Activated CD4-positive, alpha-beta T cell treated with anti-CD3 and anti-CD28 coated beads for 36 hours (primary cell): ENCODE measurements around the gene RPS6KA4. TPM values are rescaled to one million over a fixed set of nuclear protein-coding genes. Genes with fewer than 3 reads are reported as not detected.

ENCODE experiments used
- ATAC-seq: fragments of 200-7000 bp; cut with Tn5 transposase; one replicate; pipeline ENCODE4 v1.10.0; 2021; ENCODE audit warnings: mild to moderate bottlenecking, moderate library complexity
- CTCF ChIA-PET: fragments of 350-600 bp; sonication (Branson Sonifier 250); formaldehyde crosslinking; loops from one replicate; lab custom pipeline; 2021; ENCODE audit warnings: antibody characterized with exemption; lab: Charles Lee
- POLR2A ChIA-PET: fragments of 350-600 bp; sonication (Branson Sonifier 250); formaldehyde crosslinking; loops from one replicate; lab custom pipeline; 2021; ENCODE audit warnings: antibody characterized with exemption, inconsistent platforms; lab: Charles Lee
- DNase-seq: peaks from one replicate; pipeline ENCODE4 v3.0.0-alpha.2; 2020
- H3K27ac Mint-ChIP-seq: one replicate; pipeline ENCODE4 v1.8.0; 2021; ENCODE audit warnings: mixed read lengths
- H3K27me3 Mint-ChIP-seq: one replicate; pipeline ENCODE4 v1.8.0; 2021; ENCODE audit warnings: mixed read lengths
- H3K36me3 Mint-ChIP-seq: one replicate; pipeline ENCODE4 v1.8.0; 2021; ENCODE audit warnings: low read depth, mixed read lengths
- H3K4me1 Mint-ChIP-seq: one replicate; pipeline ENCODE4 v1.8.0; 2021; ENCODE audit warnings: mixed read lengths
- H3K4me3 Mint-ChIP-seq: one replicate; pipeline ENCODE4 v1.8.0; 2021; ENCODE audit warnings: mild to moderate bottlenecking, moderate library complexity, mixed read lengths
- H3K9me3 Mint-ChIP-seq: one replicate; pipeline ENCODE4 v1.8.0; 2021; ENCODE audit warnings: low read depth, mixed read lengths
- intact Hi-C, 2 experiments: fragments of 100-400 bp; cut with DNase I in 1 of 2; cut with micrococcal nuclease in 1 of 2; formaldehyde crosslinking; loops; one replicate each; pipeline versions ENCODE4 v1.14.2 to v1.15.1; 2022 to 2024; cut with DNase I, micrococcal nuclease
- total RNA-seq, 2 experiments: library from RNA; stranded (reverse); gene quantifications; one replicate each; pipeline ENCODE4 v1.2.3, GENCODE V29; 2021

The RPS6KA4 gene
- total RNA-seq, 2 experiments from 2014 or later: 22.0 to 30.2 TPM

- intact Hi-C loops: loop anchor here (1.0 to 10.0 kb wide), 6 partner anchors 23 to 774 kb away; partner anchors contain the start of genes ESRRA (in 2 of the 2), PRDX5 (in 1 of the 2), TM7SF2 (in 1 of the 2) and TRMT112 (in 1 of the 2)
- Mint-ChIP-seq H3K9me3 (no peaks in the 10 kb centered on the region), H3K4me3 (peak overlapping the region; percentile 91), H3K27me3 (no peaks in the 10 kb centered on the region), H3K27ac (peak overlapping the region; percentile 92), H3K4me1 (peaks cover 28% of the 10 kb centered on the region), H3K36me3 (peaks cover 24% of the 10 kb centered on the region)
- peak; percentile 54 for ATAC-seq
- ChIA-PET POLR2A (interaction anchor here (0.8 to 1.1 kb wide), 2 partner anchors 9 to 11 kb away, joined by 3 read pairs; no protein-coding TSS in a partner anchor), CTCF (interaction anchor here (0.5 to 1.6 kb wide), 4 partner anchors 14 to 659 kb away, joined by 3 to 5 read pairs (median 4); partner anchors contain the start of genes PRDX5, RTN3 and TRMT112)
- peak; percentile 91 for DNase-seq
These were observed 18.2 kb upstream of the RPS6KA4 start for GRCh38 chr11:64340671-64341335.

- POLR2A ChIA-PET: interaction anchor here (0.8 to 1.1 kb wide), 2 partner anchors 10 to 11 kb away, joined by 3 read pairs; no protein-coding TSS in a partner anchor
- no peaks in the 10 kb centered on the region for H3K9me3 Mint-ChIP-seq
- no peak overlapping the region for H3K27ac Mint-ChIP-seq
- ATAC-seq (no peak), DNase-seq (no peak)
- CTCF ChIA-PET: interaction anchor here (0.7 to 2.3 kb wide), 5 partner anchors 10 to 660 kb away, joined by 3 to 6 read pairs (median 4); partner anchors contain the start of genes PRDX5, RTN3 and TRMT112
- no peaks in the 10 kb centered on the region for H3K27me3 Mint-ChIP-seq
- intact Hi-C loops: loop anchor here (5.0 to 10.0 kb wide), 2 partner anchors 34 to 773 kb away; partner anchors contain the start of genes ESRRA (in 1 of the 2), TM7SF2 (in 1 of the 2) and ZNHIT2 (in 1 of the 2)
- H3K36me3 Mint-ChIP-seq: peaks cover 26% of the 10 kb centered on the region
- peaks cover 28% of the 10 kb centered on the region for H3K4me1 Mint-ChIP-seq
- H3K4me3 Mint-ChIP-seq: peak overlapping the region; percentile 91
These were observed 17.5 kb upstream of the RPS6KA4 start for GRCh38 chr11:64341429-64341828.

- no peak overlapping the region for H3K4me3 Mint-ChIP-seq
- no peaks in the 10 kb centered on the region for H3K9me3 Mint-ChIP-seq
- intact Hi-C loops: loop anchor here (1.0 to 10.0 kb wide), 8 partner anchors 17 to 773 kb away; partner anchors contain the start of genes RPS6KA4 (in 2 of the 2), ESRRA (in 1 of the 2), FKBP2 (in 1 of the 2) and GPR137 (in 1 of the 2)
- no peaks in the 10 kb centered on the region for H3K27me3 Mint-ChIP-seq
- CTCF ChIA-PET: interaction anchor here (0.9 to 2.3 kb wide), 9 partner anchors 10 to 661 kb away, joined by 3 to 10 read pairs (median 5); partner anchors contain the start of genes PRDX5, RTN3 and TRMT112
- ATAC-seq (peak; percentile 77), DNase-seq (peak; percentile 96)
- H3K27ac Mint-ChIP-seq: no peak overlapping the region
- H3K36me3 Mint-ChIP-seq: peaks cover 27% of the 10 kb centered on the region
- H3K4me1 Mint-ChIP-seq: peaks cover 28% of the 10 kb centered on the region
- POLR2A ChIA-PET: interaction anchor here (1.1 kb wide), 2 partner anchors 11 to 24 kb away, joined by 3 to 5 read pairs; partner anchors contain the start of genes PRDX5 and TRMT112
These were observed 16.8 kb upstream of the RPS6KA4 start for GRCh38 chr11:64341851-64342791.

GRCh38 chr11:64342869-64343745 lies 15.9 kb upstream of the RPS6KA4 start:
- CTCF ChIA-PET: interaction anchor here (0.7 to 2.3 kb wide), 10 partner anchors 11 to 138 kb away, joined by 3 to 10 read pairs (median 5); partner anchors contain the start of genes PRDX5 and TRMT112
- H3K9me3 Mint-ChIP-seq: no peaks in the 10 kb centered on the region
- H3K27me3 Mint-ChIP-seq: no peaks in the 10 kb centered on the region
- DNase-seq (no peak), ATAC-seq (no peak)
- peaks cover 28% of the 10 kb centered on the region for H3K4me1 Mint-ChIP-seq
- POLR2A ChIA-PET: interaction anchor here (1.1 kb wide), 1 partner anchor 25 kb away, joined by 5 read pairs; the partner anchor contains the start of genes PRDX5 and TRMT112
- no peak overlapping the region for H3K4me3 Mint-ChIP-seq
- intact Hi-C loops: loop anchor here (1.0 to 10.0 kb wide), 8 partner anchors 16 to 772 kb away; partner anchors contain the start of genes RPS6KA4 (in 2 of the 2), ESRRA (in 1 of the 2), FKBP2 (in 1 of the 2) and GPR137 (in 1 of the 2)
- H3K27ac Mint-ChIP-seq: no peak overlapping the region
- H3K36me3 Mint-ChIP-seq: peaks cover 24% of the 10 kb centered on the region

GRCh38 chr11:64343767-64344559 lies 15.0 kb upstream of the RPS6KA4 start:
- DNase-seq (peak; percentile 46), ATAC-seq (no peak)
- intact Hi-C loops: loop anchor here (2.0 to 10.0 kb wide), 3 partner anchors 15 to 771 kb away; partner anchors contain the start of genes ESRRA (in 1 of the 2), RPS6KA4 (in 1 of the 2), TM7SF2 (in 1 of the 2) and ZNHIT2 (in 1 of the 2)
- peaks cover 27% of the 10 kb centered on the region for H3K36me3 Mint-ChIP-seq
- H3K27me3 Mint-ChIP-seq: no peaks in the 10 kb centered on the region
- H3K4me1 Mint-ChIP-seq: peaks cover 26% of the 10 kb centered on the region
- POLR2A ChIA-PET: interaction anchor here (0.7 kb wide), 1 partner anchor 412 kb away, joined by 4 read pairs; no protein-coding TSS in a partner anchor
- no peak overlapping the region for H3K4me3 Mint-ChIP-seq
- no peak overlapping the region for H3K27ac Mint-ChIP-seq
- H3K9me3 Mint-ChIP-seq: no peaks in the 10 kb centered on the region
- CTCF ChIA-PET: interaction anchor here (0.7 to 1.8 kb wide), 3 partner anchors 13 to 43 kb away, joined by 3 to 6 read pairs (median 5); partner anchors contain the start of genes PRDX5 and TRMT112

GRCh38 chr11:64344787-64345186 lies 14.2 kb upstream of the RPS6KA4 start:
- peaks cover 29% of the 10 kb centered on the region for H3K36me3 Mint-ChIP-seq
- no peak overlapping the region for H3K4me3 Mint-ChIP-seq
- intact Hi-C loops: loop anchor here (5.0 to 10.0 kb wide), 2 partner anchors 37 to 770 kb away; partner anchors contain the start of genes ESRRA (in 1 of the 2), TM7SF2 (in 1 of the 2) and ZNHIT2 (in 1 of the 2)
- ChIA-PET POLR2A (no interaction called here), CTCF (interaction anchor here (1.8 kb wide), 1 partner anchor 12 kb away, joined by 6 read pairs; no protein-coding TSS in a partner anchor)
- peaks cover 18% of the 10 kb centered on the region for H3K4me1 Mint-ChIP-seq
- no peak overlapping the region for H3K27ac Mint-ChIP-seq
- no peaks in the 10 kb centered on the region for H3K27me3 Mint-ChIP-seq
- H3K9me3 Mint-ChIP-seq: no peaks in the 10 kb centered on the region
- ATAC-seq (no peak), DNase-seq (no peak)

GRCh38 chr11:64347193-64347867 lies 11.6 kb upstream of the RPS6KA4 start:
- CTCF ChIA-PET: interaction anchor here (0.6 to 0.9 kb wide), 4 partner anchors 11 to 721 kb away, joined by 3 read pairs; no protein-coding TSS in a partner anchor
- intact Hi-C loops: loop anchor here in 1 of 2 experiments (10.0 kb wide), 1 partner anchor 767 kb away; the partner anchor contains the start of genes TM7SF2 and ZNHIT2
- H3K27ac Mint-ChIP-seq: no peak overlapping the region
- H3K27me3 Mint-ChIP-seq: no peaks in the 10 kb centered on the region
- DNase-seq (no peak), ATAC-seq (no peak)
- POLR2A ChIA-PET: no interaction called here
- peaks cover 2% of the 10 kb centered on the region for H3K4me1 Mint-ChIP-seq
- no peaks in the 10 kb centered on the region for H3K9me3 Mint-ChIP-seq
- no peak overlapping the region for H3K4me3 Mint-ChIP-seq
- peaks cover 23% of the 10 kb centered on the region for H3K36me3 Mint-ChIP-seq

- intact Hi-C loops: loop anchor here in 1 of 2 experiments (10.0 kb wide), 1 partner anchor 766 kb away; the partner anchor contains the start of genes TM7SF2 and ZNHIT2
- Mint-ChIP-seq H3K27me3 (no peaks in the 10 kb centered on the region), H3K4me1 (no peaks in the 10 kb centered on the region), H3K4me3 (no peak overlapping the region), H3K27ac (no peak overlapping the region), H3K9me3 (no peaks in the 10 kb centered on the region), H3K36me3 (peaks cover 21% of the 10 kb centered on the region)
- ATAC-seq (no peak), DNase-seq (no peak)
- CTCF ChIA-PET: interaction anchor here (1.1 kb wide), 2 partner anchors 12 to 101 kb away, joined by 3 to 6 read pairs; no protein-coding TSS in a partner anchor
- POLR2A ChIA-PET: no interaction called here
These were observed 10.5 kb upstream of the RPS6KA4 start for GRCh38 chr11:64348383-64349024.
